Lung (tissue), 12 donors: ENCODE results near the gene SND1. TPM values are rescaled to one million over a fixed set of nuclear protein-coding genes. Genes with fewer than 3 reads are reported as not detected.

ENCODE experiments used
- ATAC-seq: fragments of 200-7000 bp; cut with Tn5 transposase; one replicate; pipeline ENCODE4 v1.9.1; 2020; ENCODE audit warnings: moderate number of reproducible peaks; ENCODE audit not compliant: insufficient read depth, low FRiP score
- DNase-seq, 3 donors: peaks; one replicate each; pipeline ENCODE4 v3.0.0-alpha.2; 2013 to 2017
- H3K27ac ChIP-seq, 2 donors: one replicate each; pipeline ENCODE4 v1.5.1; 2013; ENCODE audit warnings: mild to moderate bottlenecking in 2 of 2, moderate library complexity in 2 of 2, control low read depth in 1 of 2, inconsistent platforms in 1 of 2, low read depth in 1 of 2, low read length in 1 of 2
- H3K27me3 ChIP-seq, 3 donors: one replicate each; pipeline ENCODE4 v1.5.1; 2013; ENCODE audit warnings: low read length in 2 of 3; ENCODE audit not compliant: control insufficient read depth in 3 of 3, insufficient read depth in 3 of 3
- H3K36me3 ChIP-seq, 4 donors: one replicate each; pipeline ENCODE4 v1.5.1; 2013; ENCODE audit warnings: low read length in 4 of 4, mild to moderate bottlenecking in 1 of 4, moderate library complexity in 1 of 4; ENCODE audit not compliant: control insufficient read depth in 4 of 4, insufficient read depth in 4 of 4
- H3K4me1 ChIP-seq, 5 donors: one replicate each; pipeline ENCODE4 v1.5.1; 2013; ENCODE audit warnings: low read length in 5 of 5, mild to moderate bottlenecking in 2 of 5, moderate library complexity in 1 of 5; ENCODE audit not compliant: control insufficient read depth in 5 of 5, insufficient read depth in 5 of 5
- H3K4me3 ChIP-seq: one replicate; pipeline ENCODE4 v1.5.1; 2013; ENCODE audit warnings: mild to moderate bottlenecking, control low read depth, moderate library complexity
- H3K9ac ChIP-seq, 2 donors: one replicate each; pipeline ENCODE4 v1.5.1; 2013; ENCODE audit warnings: low read length in 2 of 2, control low read depth in 1 of 2; ENCODE audit not compliant: insufficient read depth in 1 of 2
- H3K9me3 ChIP-seq, 4 donors: one replicate each; pipeline ENCODE4 v1.5.1; 2013; ENCODE audit warnings: low read length in 3 of 4, mild to moderate bottlenecking in 1 of 4, moderate library complexity in 1 of 4; ENCODE audit not compliant: control insufficient read depth in 4 of 4, insufficient read depth in 3 of 4
- WGBS, 2 donors: extraction: QIAGEN DNeasy Blood & Tissue Kit; methylation state at CpG; one replicate each; pipeline ENCODE4 v1.1.7; 2013; 5-methylcytosine and 5-hydroxymethylcytosine counted together
- polyA plus RNA-seq, 2 donors: library from polyadenylated mRNA; stranded (reverse); fragments of 200-250 nt; gene quantifications; one replicate each; pipeline ENCODE4 v1.2.1, GENCODE V29; 2013
- total RNA-seq, 2 donors: library from RNA; depleted of rRNA in 1 of 2; stranded (reverse); fragments of >200 nt in 1 of 2; gene quantifications; one replicate each; pipeline ENCODE4 v1.2.1, GENCODE V29; 2014 to 2021
- TF ChIP-seq, protein P1 (sequence below): IDR thresholded peaks from 2 replicates; pipeline ENCODE4 v1.5.1; 2012; ENCODE audit warnings: mild to moderate bottlenecking; ENCODE audit errors: control extremely low read depth, extremely low read depth
- donor health status: control.
- donor health status: control.
- donor health status: Bipolar disorder and iron deficiency.
- donor health status: healthy.
- donor health status: DM: yes; HTN: yes; CAD: no.

The SND1 gene
- total and polyA plus RNA-seq, 4 donors, result 94.5 to 210 (median 137) TPM

- ATAC-seq (no peak), DNase-seq (peak; percentile 46 to 72 (median 55))
- TF ChIP-seq, protein P1, sequence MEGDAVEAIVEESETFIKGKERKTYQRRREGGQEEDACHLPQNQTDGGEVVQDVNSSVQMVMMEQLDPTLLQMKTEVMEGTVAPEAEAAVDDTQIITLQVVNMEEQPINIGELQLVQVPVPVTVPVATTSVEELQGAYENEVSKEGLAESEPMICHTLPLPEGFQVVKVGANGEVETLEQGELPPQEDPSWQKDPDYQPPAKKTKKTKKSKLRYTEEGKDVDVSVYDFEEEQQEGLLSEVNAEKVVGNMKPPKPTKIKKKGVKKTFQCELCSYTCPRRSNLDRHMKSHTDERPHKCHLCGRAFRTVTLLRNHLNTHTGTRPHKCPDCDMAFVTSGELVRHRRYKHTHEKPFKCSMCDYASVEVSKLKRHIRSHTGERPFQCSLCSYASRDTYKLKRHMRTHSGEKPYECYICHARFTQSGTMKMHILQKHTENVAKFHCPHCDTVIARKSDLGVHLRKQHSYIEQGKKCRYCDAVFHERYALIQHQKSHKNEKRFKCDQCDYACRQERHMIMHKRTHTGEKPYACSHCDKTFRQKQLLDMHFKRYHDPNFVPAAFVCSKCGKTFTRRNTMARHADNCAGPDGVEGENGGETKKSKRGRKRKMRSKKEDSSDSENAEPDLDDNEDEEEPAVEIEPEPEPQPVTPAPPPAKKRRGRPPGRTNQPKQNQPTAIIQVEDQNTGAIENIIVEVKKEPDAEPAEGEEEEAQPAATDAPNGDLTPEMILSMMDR, result no peak
- Histone ChIP-seq H3K36me3 (peaks cover 0 to 1% (median 0%) of the 10 kb centered on the region in 4 donors), H3K9me3 (no peaks in the 10 kb centered on the region), H3K9ac (no peak overlapping the region), H3K4me3 (no peak overlapping the region), H3K4me1 (no peaks in the 10 kb centered on the region), H3K27me3 (no peaks in the 10 kb centered on the region), H3K27ac (no peak overlapping the region)
- 80 to 81% methylated on average over 7 of the region's 7 CpGs for WGBS, 2 donors
Measured at GRCh38 chr7:128059143-128059988, 407.4 kb downstream of the SND1 start.

- H3K4me3 ChIP-seq, result no peak overlapping the region
- no peaks in the 10 kb centered on the region for H3K9me3 ChIP-seq
- H3K36me3 ChIP-seq, result peaks cover 0 to 1% (median 0%) of the 10 kb centered on the region in 4 donors
- no peaks in the 10 kb centered on the region for H3K4me1 ChIP-seq
- ATAC-seq (no peak), DNase-seq (no peak)
- no peak overlapping the region for H3K9ac ChIP-seq
- no peak overlapping the region for H3K27ac ChIP-seq
- WGBS, 2 donors, result 95 to 98% methylated on average over 3 of the region's 3 CpGs
- no peaks in the 10 kb centered on the region for H3K27me3 ChIP-seq
- TF ChIP-seq, protein P1, result no peak
Measured at GRCh38 chr7:128060018-128060417, 408.0 kb downstream of the SND1 start.

DNA sequence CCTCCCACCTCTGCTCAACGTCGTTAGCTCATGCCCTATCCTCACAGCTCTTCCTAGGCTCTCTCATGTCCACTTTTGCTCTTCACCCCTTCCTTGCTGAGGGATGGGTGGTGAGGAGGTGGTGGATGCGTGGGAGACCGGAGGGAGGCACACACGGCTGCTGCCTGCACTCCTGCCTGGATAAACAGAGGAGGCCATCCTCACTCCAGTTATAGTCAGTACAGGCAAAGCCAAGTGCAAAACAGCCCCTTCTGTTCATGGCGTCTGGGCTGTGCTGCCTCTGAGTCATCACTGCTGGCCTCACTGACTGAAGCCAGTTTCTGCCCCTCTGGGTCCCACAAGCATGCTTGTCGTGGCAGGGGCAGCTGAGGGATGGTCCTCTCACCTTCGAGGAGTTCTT is 411.1 kb downstream of the SND1 start:
- H3K4me3 ChIP-seq, result no peak overlapping the region
- H3K36me3 ChIP-seq, result peaks cover 0 to 9% (median 0%) of the 10 kb centered on the region in 4 donors
- no peaks in the 10 kb centered on the region for H3K9me3 ChIP-seq
- no peak overlapping the region for H3K9ac ChIP-seq
- TF ChIP-seq, protein P1, result no peak
- no peaks in the 10 kb centered on the region for H3K4me1 ChIP-seq
- 95% methylated on average over 8 of the region's 8 CpGs for WGBS, 2 donors
- H3K27me3 ChIP-seq, result no peaks in the 10 kb centered on the region
- no peak overlapping the region for H3K27ac ChIP-seq
- DNase-seq (no peak), ATAC-seq (no peak)
